ENCODE data around the gene APOBEC2. TPM values are rescaled to one million over a fixed set of nuclear protein-coding genes. Genes with fewer than 3 reads are reported as not detected.

Gene APOBEC2
- total and polyA plus RNA-seq, 2 experiments from 2014 or later = not detected

DNA sequence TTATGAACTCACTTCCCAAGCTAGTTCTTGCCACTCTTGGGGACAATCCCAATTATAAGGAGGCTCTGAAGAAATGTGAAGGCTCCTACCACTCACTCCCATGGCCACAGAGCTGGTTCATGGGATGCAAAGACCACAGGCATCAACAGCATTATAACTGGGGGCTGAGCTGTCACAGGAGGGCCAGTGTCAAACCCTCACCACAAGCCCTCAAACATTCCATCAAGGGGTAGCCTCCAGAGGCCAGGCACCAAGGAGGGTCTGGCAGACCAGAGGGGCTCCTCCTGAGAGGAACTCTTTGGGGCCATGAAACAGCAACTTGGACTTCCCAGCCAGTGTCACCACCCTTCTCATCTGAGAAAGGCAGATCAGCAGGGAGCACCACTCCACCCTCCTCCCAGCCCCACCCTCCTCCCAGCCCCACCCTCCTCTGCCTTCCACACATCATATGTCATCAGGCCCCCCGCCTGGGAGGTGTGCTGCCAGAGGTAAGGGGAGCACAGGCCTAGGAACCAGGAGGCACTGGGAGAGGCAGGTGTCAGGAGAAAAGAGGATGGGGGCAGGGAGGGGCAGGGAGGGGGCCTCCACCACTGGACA lies 12.0 kb upstream of the APOBEC2 start:
- H3K27ac ChIP-seq = no peak overlapping the region
- H4K20me1 ChIP-seq (ENCODE audit: insufficient read depth) = no peaks in the 10 kb centered on the region
- no peaks in the 10 kb centered on the region for H3K9me2 ChIP-seq (ENCODE audit: insufficient read depth)
- no peaks in the 10 kb centered on the region for H3F3A ChIP-seq (ENCODE audit: insufficient read depth)
- WGBS, 2 experiments (ENCODE audit: low coverage in 1 of 2, low lambda C conversion rate in 2 of 2, missing lambda C conversion rate in 2 of 2) = 45 to 64% methylated on average over 1 of the region's 1 CpG
- H3K4me1 ChIP-seq (ENCODE audit: insufficient read depth) = no peaks in the 10 kb centered on the region
- no peak for TF ChIP-seq EZH2 (IDR thresholded peaks at IDR 0.05; ENCODE audit: insufficient read depth, poor library complexity, severe bottlenecking)
- no peak for TF ChIP-seq EZH2phosphoT487 (IDR thresholded peaks at IDR 0.05; ENCODE audit: insufficient read depth, low read depth)
- H3K4me3 ChIP-seq = no peak overlapping the region
- no peak overlapping the region for H2AFZ ChIP-seq
- H3K27me3 ChIP-seq (replicated peaks; ENCODE audit: insufficient read depth) = peaks cover 4% of the 10 kb centered on the region; the same call in 1 of the 2 replicates
- DNase-seq = no peak
- no peaks in the 10 kb centered on the region for H3K9me3 ChIP-seq (ENCODE audit: low read depth)
- H3K79me2 ChIP-seq (ENCODE audit: insufficient read depth) = no peaks in the 10 kb centered on the region
- in situ Hi-C loops (cut with MboI) = loop anchor here (10.0 kb wide), 1 partner anchor 1686 kb away; no protein-coding TSS in a partner anchor
- H3K9ac ChIP-seq = no peak overlapping the region
- H3K36me3 ChIP-seq (ENCODE audit: low read depth) = no peaks in the 10 kb centered on the region
- H3K4me2 ChIP-seq (ENCODE audit: unreplicated experiment) = no peak overlapping the region

DNA sequence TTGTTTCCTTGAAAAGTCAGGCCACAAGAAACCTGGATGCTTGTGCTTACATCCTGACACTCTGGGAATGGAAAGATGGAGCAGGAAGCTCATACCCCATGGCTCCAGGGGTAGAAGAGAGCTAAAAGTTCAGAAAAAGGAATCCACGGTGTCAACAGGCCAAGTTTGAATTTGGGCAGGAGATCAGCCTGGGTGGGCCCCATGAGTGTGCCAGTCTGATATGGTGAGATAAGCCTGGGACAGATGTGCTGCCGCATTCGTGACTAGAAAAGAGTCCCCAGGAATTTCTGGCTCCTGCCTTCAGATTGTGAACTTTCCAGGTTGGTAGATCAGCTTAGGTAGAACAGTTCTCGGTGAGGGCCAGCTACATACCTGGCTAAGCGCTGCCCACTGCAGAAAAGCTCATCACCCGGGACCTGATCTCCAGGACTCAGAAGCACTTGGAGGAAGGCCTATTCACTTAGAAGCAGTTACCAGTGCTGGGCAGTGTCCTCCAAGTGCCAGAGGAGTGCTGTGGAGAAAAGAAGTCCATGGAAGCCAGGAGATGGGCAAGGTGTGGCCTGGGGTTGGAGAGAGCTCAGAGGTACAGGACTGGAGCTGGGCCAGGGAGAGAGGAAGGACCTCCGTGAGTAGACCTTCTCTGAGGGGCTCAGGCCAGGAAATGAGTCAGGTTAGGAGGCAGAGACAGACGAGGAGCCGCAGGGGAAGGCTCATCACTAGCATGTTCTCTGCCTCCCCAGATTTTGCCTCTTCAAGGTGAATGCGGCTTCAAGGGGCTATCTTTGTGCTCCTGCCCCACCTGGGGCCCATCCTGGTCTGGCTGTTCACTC lies 10.6 kb upstream of the APOBEC2 start, which contains the start of gene TSPO2:
TSS of gene TSPO2 (plus strand) at position 242 of the 830 bp plus-strand sequence. CDS start at position 761, 519 bp downstream.
- no peak within 1 kb of the TSS for H3K27ac ChIP-seq

DNA sequence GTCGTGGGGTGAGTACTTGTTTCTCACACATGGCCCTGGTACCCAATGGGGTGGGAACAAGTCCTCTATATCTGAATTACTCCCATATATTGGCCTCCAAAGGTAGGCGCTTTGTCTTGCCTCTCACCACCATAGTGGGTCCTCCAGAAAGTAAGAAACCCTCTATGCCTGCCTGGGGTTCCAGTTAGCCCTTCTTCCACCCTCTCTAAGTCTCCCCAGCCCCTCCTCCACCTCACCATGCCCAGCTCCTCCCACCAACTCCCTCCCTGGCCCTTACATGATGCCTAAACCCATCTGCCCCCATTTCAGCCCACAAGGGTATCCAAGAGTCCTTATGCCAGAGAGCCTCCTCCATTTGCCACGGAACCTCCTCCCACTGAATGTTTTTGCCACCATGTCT lies 9.9 kb upstream of the APOBEC2 start:
- WGBS, 2 experiments (ENCODE audit: low coverage in 1 of 2, low lambda C conversion rate in 2 of 2, missing lambda C conversion rate in 2 of 2) = 70 to 76% methylated on average over 3 of the region's 3 CpGs
- DNase-seq = no peak
- Histone ChIP-seq H3K36me3 (ENCODE audit: low read depth) (no peaks in the 10 kb centered on the region), H3K27me3 (replicated peaks; ENCODE audit: insufficient read depth) (no peaks in the 10 kb centered on the region; the same call in 1 of the 2 replicates), H4K20me1 (ENCODE audit: insufficient read depth) (no peaks in the 10 kb centered on the region), H3K4me2 (ENCODE audit: unreplicated experiment) (no peak overlapping the region), H3K27ac (no peak overlapping the region), H2AFZ (no peak overlapping the region), H3F3A (ENCODE audit: insufficient read depth) (no peaks in the 10 kb centered on the region), H3K9me2 (ENCODE audit: insufficient read depth) (no peaks in the 10 kb centered on the region), H3K4me3 (no peak overlapping the region), H3K9ac (no peak overlapping the region), H3K79me2 (ENCODE audit: insufficient read depth) (no peaks in the 10 kb centered on the region), H3K4me1 (ENCODE audit: insufficient read depth) (no peaks in the 10 kb centered on the region), H3K9me3 (ENCODE audit: low read depth) (no peaks in the 10 kb centered on the region)
- TF ChIP-seq EZH2phosphoT487 (IDR thresholded peaks at IDR 0.05; ENCODE audit: insufficient read depth, low read depth) = no peak
- no peak for TF ChIP-seq EZH2 (IDR thresholded peaks at IDR 0.05; ENCODE audit: insufficient read depth, poor library complexity, severe bottlenecking)
- in situ Hi-C loops (cut with MboI) = loop anchor here (10.0 kb wide), 1 partner anchor 1688 kb away; no protein-coding TSS in a partner anchor

More for the DNA sequence above, 10.6 kb upstream of the APOBEC2 start, which contains the start of gene TSPO2:
- H3K79me2 ChIP-seq (ENCODE audit: insufficient read depth) = no peaks in the 10 kb centered on the region
- no peak for TF ChIP-seq EZH2phosphoT487 (IDR thresholded peaks at IDR 0.05; ENCODE audit: insufficient read depth, low read depth)
- no peak for TF ChIP-seq EZH2 (IDR thresholded peaks at IDR 0.05; ENCODE audit: insufficient read depth, poor library complexity, severe bottlenecking)
- no peaks in the 10 kb centered on the region for H3K36me3 ChIP-seq (ENCODE audit: low read depth)
- H3K4me3 ChIP-seq = no peak within 1 kb of the TSS
- no peak for DNase-seq
- H3K9ac ChIP-seq = no peak within 1 kb of the TSS
- in situ Hi-C loops (cut with MboI) = loop anchor here (10.0 kb wide), 1 partner anchor 1688 kb away; no protein-coding TSS in a partner anchor
- WGBS, 2 experiments (ENCODE audit: low coverage in 1 of 2, low lambda C conversion rate in 2 of 2, missing lambda C conversion rate in 2 of 2) = 79 to 80% methylated on average over 10 of the region's 10 CpGs
- H3K9me2 ChIP-seq (ENCODE audit: insufficient read depth) = no peaks in the 10 kb centered on the region
- H3K9me3 ChIP-seq (ENCODE audit: low read depth) = no peaks in the 10 kb centered on the region
- no peak within 1 kb of the TSS for H3K4me2 ChIP-seq (ENCODE audit: unreplicated experiment)
- no peaks in the 10 kb centered on the region for H3F3A ChIP-seq (ENCODE audit: insufficient read depth)
- no peaks in the 10 kb centered on the region; the same call in 1 of the 2 replicates for H3K27me3 ChIP-seq (replicated peaks; ENCODE audit: insufficient read depth)
- H2AFZ ChIP-seq = no peak within 1 kb of the TSS
- H4K20me1 ChIP-seq (ENCODE audit: insufficient read depth) = no peaks in the 10 kb centered on the region
- H3K4me1 ChIP-seq (ENCODE audit: insufficient read depth) = no peaks in the 10 kb centered on the region

GRCh38 chr6:41045664-41046063 lies 7.3 kb upstream of the APOBEC2 start:
- H3K4me2 ChIP-seq (ENCODE audit: unreplicated experiment) = no peak overlapping the region
- no peak overlapping the region for H3K27ac ChIP-seq
- no peaks in the 10 kb centered on the region for H4K20me1 ChIP-seq (ENCODE audit: insufficient read depth)
- no peaks in the 10 kb centered on the region for H3K36me3 ChIP-seq (ENCODE audit: low read depth)
- H3K4me1 ChIP-seq (ENCODE audit: insufficient read depth) = no peaks in the 10 kb centered on the region
- H3K9me2 ChIP-seq (ENCODE audit: insufficient read depth) = no peaks in the 10 kb centered on the region
- no peak for DNase-seq
- TF ChIP-seq EZH2 (IDR thresholded peaks at IDR 0.05; ENCODE audit: insufficient read depth, poor library complexity, severe bottlenecking) (no peak), EZH2phosphoT487 (IDR thresholded peaks at IDR 0.05; ENCODE audit: insufficient read depth, low read depth) (no peak)
- in situ Hi-C loops (cut with MboI) = loop anchor here (10.0 kb wide), 1 partner anchor 1691 kb away; no protein-coding TSS in a partner anchor
- no peaks in the 10 kb centered on the region for H3F3A ChIP-seq (ENCODE audit: insufficient read depth)
- H2AFZ ChIP-seq = no peak overlapping the region
- no peaks in the 10 kb centered on the region for H3K27me3 ChIP-seq (replicated peaks; ENCODE audit: insufficient read depth)
- no peak overlapping the region for H3K4me3 ChIP-seq
- 61 to 78% methylated on average over 5 of the region's 5 CpGs for WGBS, 2 experiments (ENCODE audit: low coverage in 1 of 2, low lambda C conversion rate in 2 of 2, missing lambda C conversion rate in 2 of 2)
- no peaks in the 10 kb centered on the region for H3K9me3 ChIP-seq (ENCODE audit: low read depth)
- H3K79me2 ChIP-seq (ENCODE audit: insufficient read depth) = no peaks in the 10 kb centered on the region
- H3K9ac ChIP-seq = no peak overlapping the region

All from GM23248 (cell line).